Thymus (tissue), 11 donors: ENCODE data around the gene IRAK3. TPM values are rescaled to one million over a fixed set of nuclear protein-coding genes. Genes with fewer than 3 reads are reported as not detected.

ENCODE experiments used
- DNase-seq, 9 donors: peaks; one replicate each; pipeline ENCODE4 v3.0.0-alpha.2; 2013; ENCODE audit warnings: low spot score in 9 of 9, low read depth in 6 of 9, missing footprints in 1 of 9
- H3K27ac ChIP-seq, 2 donors: one replicate each; pipeline ENCODE4 v1.5.1; 2013; ENCODE audit warnings: control low read depth in 1 of 2, low read depth in 1 of 2, low read length in 1 of 2, mild to moderate bottlenecking in 1 of 2, moderate library complexity in 1 of 2
- H3K27me3 ChIP-seq, 2 donors: one replicate each; pipeline ENCODE4 v1.5.1; 2013; ENCODE audit warnings: low read length in 1 of 2; ENCODE audit not compliant: control insufficient read depth in 2 of 2, insufficient read depth in 1 of 2
- H3K36me3 ChIP-seq, 2 donors: one replicate each; pipeline ENCODE4 v1.5.1; 2013; ENCODE audit warnings: low read length in 1 of 2, mild to moderate bottlenecking in 1 of 2, moderate library complexity in 1 of 2; ENCODE audit not compliant: control insufficient read depth in 2 of 2, insufficient read depth in 2 of 2
- H3K4me1 ChIP-seq, 2 donors: one replicate each; pipeline ENCODE4 v1.5.1; 2013; ENCODE audit warnings: low read length in 2 of 2; ENCODE audit not compliant: control insufficient read depth in 2 of 2, insufficient read depth in 2 of 2
- H3K4me3 ChIP-seq, 2 donors: one replicate each; pipeline ENCODE4 v1.5.1; 2013; ENCODE audit warnings: low read length in 2 of 2, control low read depth in 1 of 2, mild to moderate bottlenecking in 1 of 2
- H3K9me3 ChIP-seq, 2 donors: one replicate each; pipeline ENCODE4 v1.5.1; 2013; ENCODE audit warnings: low read length in 1 of 2, mild to moderate bottlenecking in 1 of 2; ENCODE audit not compliant: control insufficient read depth in 2 of 2, insufficient read depth in 1 of 2
- WGBS: extraction: QIAGEN DNeasy Blood & Tissue Kit; methylation state at CpG from one replicate; pipeline ENCODE4 v1.1.7; 2013; 5-methylcytosine and 5-hydroxymethylcytosine counted together
- polyA plus RNA-seq: library from polyadenylated mRNA; stranded (reverse); fragments of 200-250 nt; gene quantifications from one replicate; pipeline ENCODE4 v1.2.3, GENCODE V29; 2013
- total RNA-seq: library from RNA; stranded (reverse); fragments of 120-200 nt; gene quantifications from one replicate; pipeline ENCODE4 v1.2.4, GENCODE V29; 2013
- donor health status: healthy.

Gene IRAK3
- total and polyA plus RNA-seq, 2 donors, result 2.5 to 5.9 TPM

GRCh38 chr12:66149702-66150398 lies 39.2 kb upstream of the IRAK3 start:
- no peak for DNase-seq
- H3K27me3 ChIP-seq, result no peaks in the 10 kb centered on the region
- no peaks in the 10 kb centered on the region for H3K9me3 ChIP-seq
- peaks cover 9 to 21% of the 10 kb centered on the region in 2 donors for H3K36me3 ChIP-seq
- H3K27ac ChIP-seq, result no peak overlapping the region
- 89% methylated on average over 5 of the region's 5 CpGs for WGBS
- no peak overlapping the region for H3K4me3 ChIP-seq
- no peaks in the 10 kb centered on the region for H3K4me1 ChIP-seq

- no peak overlapping the region for H3K4me3 ChIP-seq
- H3K4me1 ChIP-seq, result no peaks in the 10 kb centered on the region
- H3K27me3 ChIP-seq, result no peaks in the 10 kb centered on the region
- no peak overlapping the region for H3K27ac ChIP-seq
- H3K9me3 ChIP-seq, result no peaks in the 10 kb centered on the region
- DNase-seq, result no peak
- peaks cover 9 to 17% of the 10 kb centered on the region in 2 donors for H3K36me3 ChIP-seq
- 97% methylated on average over 1 of the region's 1 CpG for WGBS
Observed at GRCh38 chr12:66152732-66153131, 36.3 kb upstream of the IRAK3 start.

- Histone ChIP-seq H3K4me1 (no peaks in the 10 kb centered on the region), H3K9me3 (no peaks in the 10 kb centered on the region), H3K36me3 (peaks cover 16% of the 10 kb centered on the region in 2 donors), H3K27me3 (no peaks in the 10 kb centered on the region), H3K27ac (no peak overlapping the region), H3K4me3 (no peak overlapping the region)
- no peak for DNase-seq
Observed at GRCh38 chr12:66154776-66155175, 34.2 kb upstream of the IRAK3 start.

GRCh38 chr12:66156654-66157053 lies 32.4 kb upstream of the IRAK3 start:
- WGBS, result over 99% methylated on average over 2 of the region's 2 CpGs
- peaks cover 6 to 18% of the 10 kb centered on the region in 2 donors for H3K36me3 ChIP-seq
- no peaks in the 10 kb centered on the region for H3K4me1 ChIP-seq
- H3K9me3 ChIP-seq, result no peaks in the 10 kb centered on the region
- no peak for DNase-seq
- H3K27me3 ChIP-seq, result no peaks in the 10 kb centered on the region
- H3K27ac ChIP-seq, result no peak overlapping the region
- no peak overlapping the region for H3K4me3 ChIP-seq

DNA sequence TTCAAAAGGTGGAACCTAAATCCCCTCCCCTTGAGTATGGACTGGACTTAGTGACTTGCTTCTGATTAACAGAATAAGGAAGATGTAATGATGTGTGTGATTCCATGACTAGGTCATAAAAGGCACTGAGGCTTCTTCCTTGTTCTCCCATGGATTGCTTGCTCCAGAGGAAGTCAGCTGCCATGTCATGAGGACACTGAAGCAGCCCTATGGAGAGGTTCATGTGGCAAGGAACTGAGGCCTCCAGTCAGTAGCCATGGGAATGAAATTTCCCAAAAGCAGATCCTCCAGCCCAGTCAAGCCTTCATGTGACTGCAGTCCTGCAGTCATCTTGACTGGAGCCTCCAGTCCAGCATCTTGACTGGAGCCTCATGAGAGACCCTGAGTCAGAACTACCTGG lies 29.9 kb upstream of the IRAK3 start:
- Histone ChIP-seq H3K27me3 (no peaks in the 10 kb centered on the region), H3K4me3 (no peak overlapping the region), H3K9me3 (no peaks in the 10 kb centered on the region), H3K27ac (no peak overlapping the region), H3K4me1 (peaks cover 0 to 2% of the 10 kb centered on the region in 2 donors), H3K36me3 (peaks cover 6 to 20% of the 10 kb centered on the region in 2 donors)
- no peak for DNase-seq

DNA sequence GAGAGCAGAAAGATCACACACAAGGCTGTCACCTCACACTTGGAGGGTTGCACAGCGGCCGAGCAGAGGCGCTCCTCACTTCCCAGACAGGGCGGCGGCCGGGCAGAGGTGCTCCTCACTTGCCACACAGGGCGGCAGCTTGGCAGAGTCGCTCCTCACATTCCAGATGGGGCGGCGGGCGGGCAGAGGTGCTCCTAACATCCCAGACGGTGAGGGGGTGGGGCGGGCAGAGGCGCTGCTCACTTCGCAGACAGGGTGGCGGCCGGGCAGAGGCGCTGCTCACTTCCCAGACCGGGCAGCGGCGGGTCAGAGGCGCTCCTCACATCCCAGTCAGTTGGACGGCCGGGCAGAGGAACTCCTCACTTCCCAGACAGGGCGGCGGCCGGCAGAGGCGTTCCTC lies 28.3 kb upstream of the IRAK3 start:
- Histone ChIP-seq H3K4me1 (peaks cover 0 to 2% of the 10 kb centered on the region in 2 donors), H3K4me3 (no peak overlapping the region), H3K27ac (no peak overlapping the region), H3K27me3 (no peaks in the 10 kb centered on the region), H3K36me3 (peaks cover 6 to 20% of the 10 kb centered on the region in 2 donors), H3K9me3 (peaks cover 0 to 3% of the 10 kb centered on the region in 2 donors)
- DNase-seq, result no peak
- WGBS, result 95% methylated on average over 28 of the region's 28 CpGs

GRCh38 chr12:66162701-66163100 lies 26.3 kb upstream of the IRAK3 start:
- Histone ChIP-seq H3K27me3 (no peaks in the 10 kb centered on the region), H3K4me3 (no peak overlapping the region), H3K4me1 (peaks cover under 1 to 2% of the 10 kb centered on the region in 2 donors), H3K27ac (no peak overlapping the region), H3K36me3 (peaks cover 8 to 23% of the 10 kb centered on the region in 2 donors), H3K9me3 (peaks cover 0 to 3% of the 10 kb centered on the region in 2 donors)
- no peak for DNase-seq
- WGBS, result 97% methylated on average over 2 of the region's 2 CpGs

DNA sequence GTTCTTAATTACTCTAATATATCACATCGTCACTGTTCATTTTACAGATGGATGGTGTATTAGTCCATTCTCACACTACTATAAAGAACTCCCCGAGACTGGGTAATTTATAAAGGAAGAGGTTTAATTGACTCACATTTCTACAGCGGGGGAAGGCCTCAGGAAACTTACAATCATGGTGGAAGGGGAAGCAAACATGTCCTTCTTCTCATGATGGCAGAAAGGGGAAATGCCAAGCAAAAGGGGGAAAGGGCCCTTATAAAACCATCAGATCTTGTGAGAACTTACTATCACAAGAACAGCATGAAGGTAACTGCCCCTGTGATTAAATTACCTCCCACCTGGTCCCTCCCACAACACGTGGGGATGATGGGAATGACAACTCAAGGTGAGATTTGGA lies 25.7 kb upstream of the IRAK3 start:
- no peak overlapping the region for H3K4me3 ChIP-seq
- peaks cover 0 to 3% of the 10 kb centered on the region in 2 donors for H3K9me3 ChIP-seq
- no peak overlapping the region for H3K27ac ChIP-seq
- H3K36me3 ChIP-seq, result peaks cover 8 to 23% of the 10 kb centered on the region in 2 donors
- peaks cover 2 to 4% of the 10 kb centered on the region in 2 donors for H3K4me1 ChIP-seq
- no peaks in the 10 kb centered on the region for H3K27me3 ChIP-seq
- 78% methylated on average over 4 of the region's 4 CpGs for WGBS
- no peak for DNase-seq

DNA sequence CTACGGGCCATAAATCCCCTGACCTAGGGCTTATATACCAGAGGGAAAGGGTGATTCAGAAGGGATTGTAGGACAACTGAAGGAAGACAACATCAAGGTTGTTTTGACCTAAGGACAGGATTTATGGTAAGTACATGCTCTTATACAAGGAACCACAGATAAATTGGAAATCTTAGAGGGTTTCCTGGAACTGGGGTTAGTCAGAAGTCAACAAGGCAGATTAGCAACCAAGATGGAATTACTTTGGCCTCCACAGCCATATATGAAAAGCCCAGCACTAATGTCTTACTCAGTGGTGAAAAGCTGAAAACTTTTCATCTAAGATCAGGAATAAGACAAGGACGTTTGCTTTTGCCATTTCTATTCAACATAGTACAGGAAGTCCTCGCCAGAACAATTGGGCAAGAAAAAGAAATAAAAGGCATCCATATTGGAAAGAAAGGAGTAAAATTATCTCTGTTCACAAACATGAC lies 24.6 kb upstream of the IRAK3 start:
- peaks cover 7 to 17% of the 10 kb centered on the region in 2 donors for H3K36me3 ChIP-seq
- H3K9me3 ChIP-seq, result peaks cover 0 to 5% of the 10 kb centered on the region in 2 donors
- no peak for DNase-seq
- H3K27ac ChIP-seq, result no peak overlapping the region
- no peaks in the 10 kb centered on the region for H3K27me3 ChIP-seq
- no peak overlapping the region for H3K4me3 ChIP-seq
- 98% methylated on average over 3 of the region's 3 CpGs for WGBS
- peaks cover 2 to 8% of the 10 kb centered on the region in 2 donors for H3K4me1 ChIP-seq
